Bronchial epithelial cell (primary cell): ENCODE data around the gene ZNRF3. TPM values are rescaled to one million over a fixed set of nuclear protein-coding genes. Genes with fewer than 3 reads are reported as not detected.

Experiments
- DNase-seq: peaks from one replicate; pipeline ENCODE4 v3.0.0-alpha.2; 2010; ENCODE audit warnings: low read depth
- FAIRE-seq: peaks from 2 replicates; lab custom pipeline; 2011; peaks lifted over from hg19 to GRCh38; lab: Jason Lieb, UNC
- H3K27me3 ChIP-seq: 2 replicates; pipeline ENCODE4 v1.5.1; 2011; ENCODE audit warnings: low read length; ENCODE audit not compliant: control insufficient read depth, insufficient read depth
- H3K36me3 ChIP-seq: 2 replicates; pipeline ENCODE4 v1.5.1; 2011; ENCODE audit warnings: low read length; ENCODE audit not compliant: control insufficient read depth, insufficient read depth
- H3K4me3 ChIP-seq: 2 replicates; pipeline ENCODE4 v1.5.1; 2011; ENCODE audit warnings: mild to moderate bottlenecking, low read depth, low read length, control low read depth
- total RNA-seq: library from RNA; depleted of rRNA; stranded (reverse); fragments of >200 nt; gene quantifications from 2 replicates; pipeline ENCODE4 v1.2.1, GENCODE V29; 2014
- TF ChIP-seq, protein P1 (sequence below): IDR thresholded peaks from 2 replicates; pipeline ENCODE4 v1.5.1; 2011; ENCODE audit warnings: mild to moderate bottlenecking, moderate library complexity, low read length, control low read depth, inconsistent platforms; ENCODE audit not compliant: insufficient read depth, severe bottlenecking

The ZNRF3 gene
- total RNA-seq, 1 donor from 2014 or later, result 3.4 TPM

DNA sequence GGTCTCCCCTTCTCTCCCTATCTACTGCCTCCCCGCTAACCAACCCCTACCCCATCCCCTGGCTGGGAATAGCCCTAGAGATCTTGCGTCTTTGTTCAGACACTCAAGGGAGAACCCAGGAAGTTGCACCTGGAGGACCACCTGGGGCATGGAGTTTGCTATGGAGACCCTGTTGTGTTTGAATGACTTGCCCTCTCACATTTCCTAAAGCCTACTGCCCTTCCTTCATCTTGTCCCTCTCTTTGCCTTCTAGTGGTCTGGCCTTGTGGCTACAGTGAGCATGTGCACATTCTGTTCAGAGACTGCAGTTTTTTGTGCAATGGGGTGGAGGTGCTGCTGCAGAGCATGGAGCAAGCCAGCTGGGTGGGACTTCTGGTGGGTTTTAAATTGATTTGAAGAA is 42.5 kb downstream of the ZNRF3 start:
- DNase-seq, result no peak
- FAIRE-seq, result no peak
- Histone ChIP-seq H3K27me3 (no peaks in the 10 kb centered on the region), H3K36me3 (no peaks in the 10 kb centered on the region), H3K4me3 (no peak overlapping the region)
- TF ChIP-seq, protein P1, sequence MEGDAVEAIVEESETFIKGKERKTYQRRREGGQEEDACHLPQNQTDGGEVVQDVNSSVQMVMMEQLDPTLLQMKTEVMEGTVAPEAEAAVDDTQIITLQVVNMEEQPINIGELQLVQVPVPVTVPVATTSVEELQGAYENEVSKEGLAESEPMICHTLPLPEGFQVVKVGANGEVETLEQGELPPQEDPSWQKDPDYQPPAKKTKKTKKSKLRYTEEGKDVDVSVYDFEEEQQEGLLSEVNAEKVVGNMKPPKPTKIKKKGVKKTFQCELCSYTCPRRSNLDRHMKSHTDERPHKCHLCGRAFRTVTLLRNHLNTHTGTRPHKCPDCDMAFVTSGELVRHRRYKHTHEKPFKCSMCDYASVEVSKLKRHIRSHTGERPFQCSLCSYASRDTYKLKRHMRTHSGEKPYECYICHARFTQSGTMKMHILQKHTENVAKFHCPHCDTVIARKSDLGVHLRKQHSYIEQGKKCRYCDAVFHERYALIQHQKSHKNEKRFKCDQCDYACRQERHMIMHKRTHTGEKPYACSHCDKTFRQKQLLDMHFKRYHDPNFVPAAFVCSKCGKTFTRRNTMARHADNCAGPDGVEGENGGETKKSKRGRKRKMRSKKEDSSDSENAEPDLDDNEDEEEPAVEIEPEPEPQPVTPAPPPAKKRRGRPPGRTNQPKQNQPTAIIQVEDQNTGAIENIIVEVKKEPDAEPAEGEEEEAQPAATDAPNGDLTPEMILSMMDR, result no peak

GRCh38 chr22:28927630-28928029 is 44.3 kb downstream of the ZNRF3 start:
- no peaks in the 10 kb centered on the region for H3K36me3 ChIP-seq
- H3K4me3 ChIP-seq, result no peak overlapping the region
- no peak for DNase-seq
- FAIRE-seq, result no peak
- no peaks in the 10 kb centered on the region for H3K27me3 ChIP-seq
- TF ChIP-seq, protein P1, result no peak

DNA sequence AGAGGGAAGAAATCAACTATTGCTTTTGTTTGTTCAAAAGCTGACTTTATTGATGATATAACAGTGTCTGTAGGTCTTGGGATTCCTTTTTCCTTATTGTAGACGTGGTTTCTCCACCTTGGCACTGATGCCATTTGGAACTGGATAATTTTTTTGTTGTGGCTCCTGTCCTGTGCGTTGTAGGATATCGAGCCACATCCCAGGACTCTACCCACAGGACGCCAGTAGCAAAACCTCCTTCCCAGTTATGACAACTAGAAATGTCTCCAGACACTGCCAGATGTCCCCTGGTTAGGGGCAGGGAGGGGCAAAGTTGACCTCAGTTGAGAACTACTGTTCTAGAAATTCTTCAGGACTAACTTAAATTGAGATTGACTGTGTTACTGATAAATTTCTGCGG is 45.8 kb downstream of the ZNRF3 start:
- Histone ChIP-seq H3K36me3 (no peaks in the 10 kb centered on the region), H3K4me3 (no peak overlapping the region), H3K27me3 (no peaks in the 10 kb centered on the region)
- TF ChIP-seq, protein P1, result no peak
- FAIRE-seq (no peak), DNase-seq (no peak)

- TF ChIP-seq, protein P1, result no peak
- Histone ChIP-seq H3K4me3 (no peak overlapping the region), H3K36me3 (no peaks in the 10 kb centered on the region), H3K27me3 (no peaks in the 10 kb centered on the region)
- FAIRE-seq (no peak), DNase-seq (no peak)
These were observed 47.1 kb downstream of the ZNRF3 start for GRCh38 chr22:28930357-28931007.

- Histone ChIP-seq H3K27me3 (no peaks in the 10 kb centered on the region), H3K4me3 (no peak overlapping the region), H3K36me3 (no peaks in the 10 kb centered on the region)
- DNase-seq (no peak), FAIRE-seq (no peak)
- TF ChIP-seq, protein P1, result no peak
These were observed 48.6 kb downstream of the ZNRF3 start for GRCh38 chr22:28931844-28932567.

GRCh38 chr22:28933321-28933720 is 49.9 kb downstream of the ZNRF3 start:
- TF ChIP-seq, protein P1, result no peak
- Histone ChIP-seq H3K27me3 (no peaks in the 10 kb centered on the region), H3K4me3 (no peak overlapping the region), H3K36me3 (no peaks in the 10 kb centered on the region)
- no peak for FAIRE-seq
- no peak for DNase-seq
